NCI-H187 treated with DMSO at 0.1 percent for 48 hours (cell line): Measurements from ENCODE around the gene BANF1.
"Not testable (repeated sequence)": the region's sequence is repeated elsewhere in the genome, so short reads cannot be mapped to it uniquely, and the experiment has no call there.

Experiments used
- DNase-seq: peaks from one replicate; lab custom pipeline; 2025; lab: John Stamatoyannopoulos, UW

Gene BANF1

GRCh38 chr11:66011239-66011784 lies 9.0 kb downstream of the BANF1 start:
- no peak for DNase-seq

- DNase-seq = no peak
These were observed 9.5 kb downstream of the BANF1 start, which contains the start of gene CST6 for GRCh38 chr11:66011785-66012303. CST6 (plus strand) TSS chr11:66012008; CDS start chr11:66012045, 37 bp downstream.

GRCh38 chr11:66012371-66012945 lies 10.2 kb downstream of the BANF1 start:
- no peak for DNase-seq

- DNase-seq = no peak
These were observed 10.9 kb downstream of the BANF1 start for GRCh38 chr11:66012946-66013761.

GRCh38 chr11:66013762-66014100 lies 11.4 kb downstream of the BANF1 start:
- DNase-seq = no peak

- no peak for DNase-seq
These were observed 12.6 kb downstream of the BANF1 start for GRCh38 chr11:66014804-66015453.

GRCh38 chr11:66015454-66015881 lies 13.2 kb downstream of the BANF1 start:
- DNase-seq = no peak

GRCh38 chr11:66015936-66016792 lies 13.9 kb downstream of the BANF1 start:
- no peak for DNase-seq

GRCh38 chr11:66016793-66017177 lies 14.5 kb downstream of the BANF1 start:
- DNase-seq = no peak

GRCh38 chr11:66017321-66017720 lies 15.0 kb downstream of the BANF1 start:
- no peak for DNase-seq

- DNase-seq = no peak
These were observed 17.9 kb downstream of the BANF1 start for GRCh38 chr11:66020212-66020611.

GRCh38 chr11:66020618-66021357 lies 18.5 kb downstream of the BANF1 start:
- no peak for DNase-seq

- no peak for DNase-seq
These were observed 20.3 kb downstream of the BANF1 start for GRCh38 chr11:66022401-66023185.

- not testable (repeated sequence) for DNase-seq
These were observed 20.8 kb downstream of the BANF1 start for GRCh38 chr11:66023186-66023440.

- DNase-seq = no peak
These were observed 23.8 kb downstream of the BANF1 start, which contains the start of gene CATSPER1 for GRCh38 chr11:66026017-66026529. CATSPER1 (minus strand) TSS chr11:66026479; CDS start chr11:66026379, 100 bp downstream.

- DNase-seq = no peak
These were observed 30.8 kb downstream of the BANF1 start for GRCh38 chr11:66032957-66033735.

- DNase-seq = no peak
These were observed 33.5 kb downstream of the BANF1 start for GRCh38 chr11:66035653-66036333.

GRCh38 chr11:66036334-66036710 lies 34.0 kb downstream of the BANF1 start:
- DNase-seq = no peak

GRCh38 chr11:66037327-66037726 lies 35.0 kb downstream of the BANF1 start:
- DNase-seq = no peak
